Gastrocnemius medialis (tissue), 4 donors: ENCODE results near the gene FOS.

Experiments
- POLR2A ChIP-seq, 2 donors: fragments of 450-650 bp; IDR thresholded peaks; one replicate each; pipeline ENCODE4 v1.6.1; 2017; ENCODE audit warnings: antibody characterized with exemption in 2 of 2, mild to moderate bottlenecking in 2 of 2, moderate library complexity in 2 of 2
- TF ChIP-seq, protein P1 (sequence below), 5 experiments: fragments of 450-650 bp in 3 of 5; fragments of 200-600 bp in 2 of 5; sonication (generic) in 2 of 5; IDR thresholded peaks in 4 of 5; conservative IDR thresholded peaks in 1 of 5; 1 replicate in 4 of 5; 2 replicates in 1 of 5; pipeline ENCODE4 v1.5.1; 2016 to 2019; ENCODE audit warnings: antibody characterized with exemption in 5 of 5, mild to moderate bottlenecking in 3 of 5, moderate library complexity in 3 of 5

DNA sequence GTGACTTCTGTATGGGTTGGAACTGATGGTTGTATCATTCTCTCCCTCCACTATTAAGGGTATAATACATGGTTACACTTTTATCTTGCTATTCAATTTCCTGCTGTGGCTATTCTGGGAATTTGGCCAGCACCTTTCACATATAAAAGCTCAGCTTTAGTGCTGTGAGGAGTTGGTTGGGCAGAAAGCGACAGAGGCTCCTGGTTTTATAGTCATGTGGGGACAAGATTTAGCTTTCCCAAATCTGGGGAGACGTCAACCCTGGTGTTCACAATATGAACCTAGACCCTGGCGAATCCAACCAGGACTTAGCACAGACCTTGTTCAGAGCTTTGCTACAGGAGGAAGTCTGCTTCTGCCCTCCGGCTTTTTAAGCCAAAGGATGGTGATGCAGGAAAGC, 36.5 kb downstream of the FOS start:
- TF ChIP-seq, protein P1, sequence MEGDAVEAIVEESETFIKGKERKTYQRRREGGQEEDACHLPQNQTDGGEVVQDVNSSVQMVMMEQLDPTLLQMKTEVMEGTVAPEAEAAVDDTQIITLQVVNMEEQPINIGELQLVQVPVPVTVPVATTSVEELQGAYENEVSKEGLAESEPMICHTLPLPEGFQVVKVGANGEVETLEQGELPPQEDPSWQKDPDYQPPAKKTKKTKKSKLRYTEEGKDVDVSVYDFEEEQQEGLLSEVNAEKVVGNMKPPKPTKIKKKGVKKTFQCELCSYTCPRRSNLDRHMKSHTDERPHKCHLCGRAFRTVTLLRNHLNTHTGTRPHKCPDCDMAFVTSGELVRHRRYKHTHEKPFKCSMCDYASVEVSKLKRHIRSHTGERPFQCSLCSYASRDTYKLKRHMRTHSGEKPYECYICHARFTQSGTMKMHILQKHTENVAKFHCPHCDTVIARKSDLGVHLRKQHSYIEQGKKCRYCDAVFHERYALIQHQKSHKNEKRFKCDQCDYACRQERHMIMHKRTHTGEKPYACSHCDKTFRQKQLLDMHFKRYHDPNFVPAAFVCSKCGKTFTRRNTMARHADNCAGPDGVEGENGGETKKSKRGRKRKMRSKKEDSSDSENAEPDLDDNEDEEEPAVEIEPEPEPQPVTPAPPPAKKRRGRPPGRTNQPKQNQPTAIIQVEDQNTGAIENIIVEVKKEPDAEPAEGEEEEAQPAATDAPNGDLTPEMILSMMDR (IDR thresholded peaks at IDR 0.05 in 4 of 5, conservative IDR thresholded peaks at IDR 0.05 in 1 of 5): no peak
- no peak for TF ChIP-seq POLR2A (IDR thresholded peaks at IDR 0.05)
